Measurements from ENCODE around the gene ZNF608.

DNA sequence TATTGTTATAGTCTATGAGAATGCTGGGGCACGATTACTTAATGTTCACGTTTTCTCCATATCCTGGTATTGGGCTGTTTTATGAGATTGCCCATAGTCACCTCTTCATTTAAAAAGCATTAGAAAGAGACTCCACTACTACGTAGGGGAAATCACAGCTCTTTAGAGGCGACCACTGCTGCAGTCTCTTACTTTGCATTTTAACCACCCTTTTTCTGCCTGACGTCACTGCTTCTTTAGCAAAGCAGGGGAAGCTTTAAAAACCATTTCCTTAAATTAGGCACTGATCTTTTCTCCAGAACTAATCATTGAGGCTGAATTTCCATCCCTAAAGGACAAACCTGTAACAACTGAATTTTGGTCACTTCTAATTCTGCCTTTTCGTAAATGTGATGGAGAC lies 38.9 kb downstream of the ZNF608 start:
- TF ChIP-seq, protein P1, sequence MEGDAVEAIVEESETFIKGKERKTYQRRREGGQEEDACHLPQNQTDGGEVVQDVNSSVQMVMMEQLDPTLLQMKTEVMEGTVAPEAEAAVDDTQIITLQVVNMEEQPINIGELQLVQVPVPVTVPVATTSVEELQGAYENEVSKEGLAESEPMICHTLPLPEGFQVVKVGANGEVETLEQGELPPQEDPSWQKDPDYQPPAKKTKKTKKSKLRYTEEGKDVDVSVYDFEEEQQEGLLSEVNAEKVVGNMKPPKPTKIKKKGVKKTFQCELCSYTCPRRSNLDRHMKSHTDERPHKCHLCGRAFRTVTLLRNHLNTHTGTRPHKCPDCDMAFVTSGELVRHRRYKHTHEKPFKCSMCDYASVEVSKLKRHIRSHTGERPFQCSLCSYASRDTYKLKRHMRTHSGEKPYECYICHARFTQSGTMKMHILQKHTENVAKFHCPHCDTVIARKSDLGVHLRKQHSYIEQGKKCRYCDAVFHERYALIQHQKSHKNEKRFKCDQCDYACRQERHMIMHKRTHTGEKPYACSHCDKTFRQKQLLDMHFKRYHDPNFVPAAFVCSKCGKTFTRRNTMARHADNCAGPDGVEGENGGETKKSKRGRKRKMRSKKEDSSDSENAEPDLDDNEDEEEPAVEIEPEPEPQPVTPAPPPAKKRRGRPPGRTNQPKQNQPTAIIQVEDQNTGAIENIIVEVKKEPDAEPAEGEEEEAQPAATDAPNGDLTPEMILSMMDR (IDR thresholded peaks at IDR 0.05): no peak
- TF ChIP-seq POLR2AphosphoS5 (IDR thresholded peaks at IDR 0.05; ENCODE audit: insufficient read depth in 1 of 2, low read depth in 1 of 2) (no peak), POLR2A (IDR thresholded peaks at IDR 0.05) (no peak)
